HEK293 (cell line): ENCODE data around the gene B4GALT1.

Source experiments
- CTCF ChIA-PET: fragments of 350-600 bp; formaldehyde crosslinking; extraction: SDS; loops from one replicate; lab custom pipeline; 2021; ENCODE audit warnings: antibody characterized with exemption; lab: Yijun Ruan, JAX
- POLR2A ChIA-PET: fragments of 300-600 bp; formaldehyde crosslinking; extraction: SDS; loops from one replicate; lab custom pipeline; 2020; ENCODE audit warnings: antibody characterized with exemption, inconsistent platforms; lab: Yijun Ruan, JAX
- H3K27ac ChIP-seq: fragments of 200-500 bp; sonication (Bioruptor generic); 2 replicates; pipeline ENCODE4 v1.5.1; 2014; ENCODE audit warnings: low read depth, low read length, control low read depth, inconsistent platforms; ENCODE audit errors: extremely low read depth
- H3K36me3 ChIP-seq, 2 experiments: fragments of 200-500 bp in 1 of 2; sonication (Bioruptor generic) in 1 of 2; 1 replicate in 1 of 2; 2 replicates in 1 of 2; pipeline ENCODE4 v1.5.1; 2014 to 2017; ENCODE audit warnings: inconsistent platforms in 2 of 2, low read length in 2 of 2; ENCODE audit not compliant: control insufficient read depth in 2 of 2, insufficient read depth in 1 of 2
- H3K4me1 ChIP-seq: fragments of 200-500 bp; sonication (Bioruptor generic); 2 replicates; pipeline ENCODE4 v1.5.1; 2014; ENCODE audit warnings: mild to moderate bottlenecking, low read length, inconsistent platforms; ENCODE audit not compliant: control insufficient read depth, insufficient read depth
- H3K4me3 ChIP-seq: 2 replicates; pipeline ENCODE4 v1.5.1; 2011; ENCODE audit warnings: low read depth, mild to moderate bottlenecking, control low read depth, low read length, moderate library complexity
- H3K9me3 ChIP-seq: fragments of 200-500 bp; sonication (Bioruptor generic); 2 replicates; pipeline ENCODE4 v1.5.1; 2014; ENCODE audit warnings: low read depth, low read length, inconsistent platforms; ENCODE audit not compliant: control insufficient read depth, insufficient read depth
- KLF10 ChIP-seq: fragments of 450-650 bp; IDR thresholded peaks from 2 replicates; pipeline ENCODE4 v1.5.1; 2018; ENCODE audit warnings: missing biosample characterization, mild to moderate bottlenecking, missing genetic modification characterization
- ZBTB20 ChIP-seq: fragments of 450-650 bp; formaldehyde crosslinking; IDR thresholded peaks from 2 replicates; pipeline ENCODE4 v1.5.1; 2016; ENCODE audit warnings: missing biosample characterization, missing genetic modification characterization
- ZFP3 ChIP-seq: fragments of 450-650 bp; formaldehyde crosslinking; IDR thresholded peaks from 2 replicates; pipeline ENCODE4 v1.5.1; 2016; ENCODE audit warnings: low read depth, missing biosample characterization, missing genetic modification characterization
- ZIC2 ChIP-seq: fragments of 450-650 bp; formaldehyde crosslinking; IDR thresholded peaks from 2 replicates; pipeline ENCODE4 v1.5.1; 2016; ENCODE audit warnings: missing biosample characterization, missing genetic modification characterization
- ZNF18 ChIP-seq: fragments of 450-650 bp; formaldehyde crosslinking; IDR thresholded peaks from 2 replicates; pipeline ENCODE4 v1.5.1; 2016; ENCODE audit warnings: missing biosample characterization, missing genetic modification characterization
- ZNF341 ChIP-seq: fragments of 450-650 bp; formaldehyde crosslinking; IDR thresholded peaks from 2 replicates; pipeline ENCODE4; 2016; ENCODE audit warnings: low read depth, missing biosample characterization, missing genetic modification characterization
- ZNF391 ChIP-seq: fragments of 450-650 bp; formaldehyde crosslinking; IDR thresholded peaks from 2 replicates; pipeline ENCODE4 v1.5.1; 2016; ENCODE audit warnings: low read depth, missing biosample characterization, missing genetic modification characterization, borderline replicate concordance
- ZNF501 ChIP-seq: fragments of 450-650 bp; formaldehyde crosslinking; IDR thresholded peaks from 2 replicates; pipeline ENCODE4 v1.5.1; 2016; ENCODE audit warnings: missing biosample characterization, missing genetic modification characterization
- ZNF558 ChIP-seq: fragments of 450-650 bp; formaldehyde crosslinking; IDR thresholded peaks from 2 replicates; pipeline ENCODE4 v1.5.1; 2016; ENCODE audit warnings: missing biosample characterization, missing genetic modification characterization
- ZNF571 ChIP-seq: fragments of 450-650 bp; formaldehyde crosslinking; IDR thresholded peaks from 2 replicates; pipeline ENCODE4 v1.5.0; 2017; ENCODE audit warnings: missing biosample characterization, missing genetic modification characterization
- ZNF707 ChIP-seq: fragments of 450-650 bp; formaldehyde crosslinking; IDR thresholded peaks from 2 replicates; pipeline ENCODE4 v1.5.1; 2016; ENCODE audit warnings: missing biosample characterization, missing genetic modification characterization
- TF ChIP-seq, protein P1 (sequence below): fragments of 450-650 bp; formaldehyde crosslinking; IDR thresholded peaks from 2 replicates; pipeline ENCODE4 v1.5.1; 2016; ENCODE audit warnings: missing biosample characterization, missing genetic modification characterization
- TF ChIP-seq, protein P2 (sequence below): fragments of 450-650 bp; formaldehyde crosslinking; IDR thresholded peaks from 2 replicates; pipeline ENCODE4 v1.5.1; 2016; ENCODE audit warnings: missing biosample characterization, missing genetic modification characterization
- TF ChIP-seq, protein P3 (sequence below): fragments of 450-650 bp; formaldehyde crosslinking; optimal IDR thresholded peaks from 2 replicates; pipeline ENCODE3; 2016; ENCODE audit warnings: missing biosample characterization, mild to moderate bottlenecking, missing genetic modification characterization

B4GALT1 gene

DNA sequence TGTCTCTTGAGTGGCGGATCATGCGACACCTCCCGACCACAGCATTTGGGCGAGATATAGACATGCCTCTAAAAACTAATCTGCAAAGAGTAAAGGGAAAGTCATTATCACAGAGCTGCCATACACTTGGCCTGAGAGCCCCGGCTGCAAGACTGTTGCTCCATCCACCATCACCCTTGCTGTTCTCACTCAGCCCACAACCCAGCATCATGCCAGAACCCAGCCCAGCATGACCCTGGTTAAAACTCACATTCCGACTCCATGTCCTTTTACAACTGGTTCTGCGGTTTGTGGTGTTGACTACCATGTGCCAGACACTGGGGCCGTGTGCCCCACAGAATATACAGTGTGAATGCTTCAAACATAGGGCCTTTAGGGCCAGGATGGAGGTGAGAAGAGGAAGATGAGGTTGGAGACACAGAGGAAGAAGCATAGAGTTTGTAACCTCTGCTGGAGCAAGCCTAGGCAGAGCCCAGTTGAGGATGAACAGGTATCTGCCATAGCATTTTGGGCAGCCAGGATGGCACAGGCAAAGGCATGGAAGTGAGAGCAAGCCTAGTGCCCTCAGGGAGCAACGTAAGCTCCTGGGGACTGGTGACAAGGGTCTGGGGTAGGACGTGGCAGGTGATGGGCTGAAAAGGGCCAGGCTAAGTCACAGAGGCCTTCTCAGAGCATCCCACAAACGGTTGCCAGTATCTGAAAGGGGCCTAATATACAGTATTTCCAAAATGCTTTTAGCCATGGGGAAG, 53.2 kb downstream of the B4GALT1 start (continued):
- TF ChIP-seq, protein P1, sequence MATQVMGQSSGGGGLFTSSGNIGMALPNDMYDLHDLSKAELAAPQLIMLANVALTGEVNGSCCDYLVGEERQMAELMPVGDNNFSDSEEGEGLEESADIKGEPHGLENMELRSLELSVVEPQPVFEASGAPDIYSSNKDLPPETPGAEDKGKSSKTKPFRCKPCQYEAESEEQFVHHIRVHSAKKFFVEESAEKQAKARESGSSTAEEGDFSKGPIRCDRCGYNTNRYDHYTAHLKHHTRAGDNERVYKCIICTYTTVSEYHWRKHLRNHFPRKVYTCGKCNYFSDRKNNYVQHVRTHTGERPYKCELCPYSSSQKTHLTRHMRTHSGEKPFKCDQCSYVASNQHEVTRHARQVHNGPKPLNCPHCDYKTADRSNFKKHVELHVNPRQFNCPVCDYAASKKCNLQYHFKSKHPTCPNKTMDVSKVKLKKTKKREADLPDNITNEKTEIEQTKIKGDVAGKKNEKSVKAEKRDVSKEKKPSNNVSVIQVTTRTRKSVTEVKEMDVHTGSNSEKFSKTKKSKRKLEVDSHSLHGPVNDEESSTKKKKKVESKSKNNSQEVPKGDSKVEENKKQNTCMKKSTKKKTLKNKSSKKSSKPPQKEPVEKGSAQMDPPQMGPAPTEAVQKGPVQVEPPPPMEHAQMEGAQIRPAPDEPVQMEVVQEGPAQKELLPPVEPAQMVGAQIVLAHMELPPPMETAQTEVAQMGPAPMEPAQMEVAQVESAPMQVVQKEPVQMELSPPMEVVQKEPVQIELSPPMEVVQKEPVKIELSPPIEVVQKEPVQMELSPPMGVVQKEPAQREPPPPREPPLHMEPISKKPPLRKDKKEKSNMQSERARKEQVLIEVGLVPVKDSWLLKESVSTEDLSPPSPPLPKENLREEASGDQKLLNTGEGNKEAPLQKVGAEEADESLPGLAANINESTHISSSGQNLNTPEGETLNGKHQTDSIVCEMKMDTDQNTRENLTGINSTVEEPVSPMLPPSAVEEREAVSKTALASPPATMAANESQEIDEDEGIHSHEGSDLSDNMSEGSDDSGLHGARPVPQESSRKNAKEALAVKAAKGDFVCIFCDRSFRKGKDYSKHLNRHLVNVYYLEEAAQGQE (tag by site-specific recombination), result no peak
- TF ChIP-seq KLF10, result no peak
- TF ChIP-seq ZNF558, result no peak
- no peak for TF ChIP-seq ZNF501
- no peak for TF ChIP-seq ZNF341 (tag by site-specific recombination)
- TF ChIP-seq ZFP3, result no peak

GRCh38 chr9:33112094-33112493, 55.0 kb downstream of the B4GALT1 start:
- no peaks in the 10 kb centered on the region for H3K9me3 ChIP-seq
- H3K4me3 ChIP-seq, result no peak overlapping the region
- CTCF ChIA-PET, result interaction anchor here (0.5 kb wide), 1 partner anchor 646 kb away, joined by 3 read pairs; no protein-coding TSS in a partner anchor
- TF ChIP-seq ZIC2 (tag by site-specific recombination), result no peak
- TF ChIP-seq ZNF707 (tag by site-specific recombination), result no peak
- TF ChIP-seq, protein P2, sequence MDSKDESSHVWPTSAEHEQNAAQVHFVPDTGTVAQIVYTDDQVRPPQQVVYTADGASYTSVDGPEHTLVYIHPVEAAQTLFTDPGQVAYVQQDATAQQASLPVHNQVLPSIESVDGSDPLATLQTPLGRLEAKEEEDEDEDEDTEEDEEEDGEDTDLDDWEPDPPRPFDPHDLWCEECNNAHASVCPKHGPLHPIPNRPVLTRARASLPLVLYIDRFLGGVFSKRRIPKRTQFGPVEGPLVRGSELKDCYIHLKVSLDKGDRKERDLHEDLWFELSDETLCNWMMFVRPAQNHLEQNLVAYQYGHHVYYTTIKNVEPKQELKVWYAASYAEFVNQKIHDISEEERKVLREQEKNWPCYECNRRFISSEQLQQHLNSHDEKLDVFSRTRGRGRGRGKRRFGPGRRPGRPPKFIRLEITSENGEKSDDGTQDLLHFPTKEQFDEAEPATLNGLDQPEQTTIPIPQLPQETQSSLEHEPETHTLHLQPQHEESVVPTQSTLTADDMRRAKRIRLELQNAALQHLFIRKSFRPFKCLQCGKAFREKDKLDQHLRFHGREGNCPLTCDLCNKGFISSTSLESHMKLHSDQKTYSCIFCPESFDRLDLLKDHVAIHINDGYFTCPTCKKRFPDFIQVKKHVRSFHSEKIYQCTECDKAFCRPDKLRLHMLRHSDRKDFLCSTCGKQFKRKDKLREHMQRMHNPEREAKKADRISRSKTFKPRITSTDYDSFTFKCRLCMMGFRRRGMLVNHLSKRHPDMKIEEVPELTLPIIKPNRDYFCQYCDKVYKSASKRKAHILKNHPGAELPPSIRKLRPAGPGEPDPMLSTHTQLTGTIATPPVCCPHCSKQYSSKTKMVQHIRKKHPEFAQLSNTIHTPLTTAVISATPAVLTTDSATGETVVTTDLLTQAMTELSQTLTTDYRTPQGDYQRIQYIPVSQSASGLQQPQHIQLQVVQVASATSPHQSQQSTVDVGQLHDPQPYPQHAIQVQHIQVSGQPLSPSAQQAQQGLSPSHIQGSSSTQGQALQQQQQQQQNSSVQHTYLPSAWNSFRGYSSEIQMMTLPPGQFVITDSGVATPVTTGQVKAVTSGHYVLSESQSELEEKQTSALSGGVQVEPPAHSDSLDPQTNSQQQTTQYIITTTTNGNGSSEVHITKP (tag by site-specific recombination), result no peak
- no peak for TF ChIP-seq ZNF571 (tag by site-specific recombination)
- no peak for TF ChIP-seq ZBTB20 (tag by site-specific recombination)
- TF ChIP-seq, protein P3, sequence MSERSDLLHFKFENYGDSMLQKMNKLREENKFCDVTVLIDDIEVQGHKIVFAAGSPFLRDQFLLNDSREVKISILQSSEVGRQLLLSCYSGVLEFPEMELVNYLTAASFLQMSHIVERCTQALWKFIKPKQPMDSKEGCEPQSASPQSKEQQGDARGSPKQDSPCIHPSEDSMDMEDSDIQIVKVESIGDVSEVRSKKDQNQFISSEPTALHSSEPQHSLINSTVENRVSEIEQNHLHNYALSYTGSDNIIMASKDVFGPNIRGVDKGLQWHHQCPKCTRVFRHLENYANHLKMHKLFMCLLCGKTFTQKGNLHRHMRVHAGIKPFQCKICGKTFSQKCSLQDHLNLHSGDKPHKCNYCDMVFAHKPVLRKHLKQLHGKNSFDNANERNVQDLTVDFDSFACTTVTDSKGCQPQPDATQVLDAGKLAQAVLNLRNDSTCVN (tag by site-specific recombination), result no peak
- TF ChIP-seq ZNF391, result no peak
- no peak for TF ChIP-seq ZNF18 (tag by site-specific recombination)
- no peak overlapping the region for H3K27ac ChIP-seq
- H3K36me3 ChIP-seq, result peaks cover 0 to 45% of the 10 kb centered on the region in 2 experiments; a peak in 1 of 3 replicates
- H3K4me1 ChIP-seq, result no peaks in the 10 kb centered on the region
- POLR2A ChIA-PET, result interaction anchor here (0.6 kb wide), 1 partner anchor 178 kb away, joined by 10 read pairs; the partner anchor contains the start of gene NFX1
